HG03066 (cell line): ENCODE results near the gene SH3TC1.

Experiments
- ATAC-seq: cut with Tn5 transposase; IDR thresholded peaks from one replicate; pipeline ENCODE4 v1.9.1; 2021; ENCODE audit warnings: low read depth; ENCODE audit not compliant: unreplicated experiment

SH3TC1 gene

DNA sequence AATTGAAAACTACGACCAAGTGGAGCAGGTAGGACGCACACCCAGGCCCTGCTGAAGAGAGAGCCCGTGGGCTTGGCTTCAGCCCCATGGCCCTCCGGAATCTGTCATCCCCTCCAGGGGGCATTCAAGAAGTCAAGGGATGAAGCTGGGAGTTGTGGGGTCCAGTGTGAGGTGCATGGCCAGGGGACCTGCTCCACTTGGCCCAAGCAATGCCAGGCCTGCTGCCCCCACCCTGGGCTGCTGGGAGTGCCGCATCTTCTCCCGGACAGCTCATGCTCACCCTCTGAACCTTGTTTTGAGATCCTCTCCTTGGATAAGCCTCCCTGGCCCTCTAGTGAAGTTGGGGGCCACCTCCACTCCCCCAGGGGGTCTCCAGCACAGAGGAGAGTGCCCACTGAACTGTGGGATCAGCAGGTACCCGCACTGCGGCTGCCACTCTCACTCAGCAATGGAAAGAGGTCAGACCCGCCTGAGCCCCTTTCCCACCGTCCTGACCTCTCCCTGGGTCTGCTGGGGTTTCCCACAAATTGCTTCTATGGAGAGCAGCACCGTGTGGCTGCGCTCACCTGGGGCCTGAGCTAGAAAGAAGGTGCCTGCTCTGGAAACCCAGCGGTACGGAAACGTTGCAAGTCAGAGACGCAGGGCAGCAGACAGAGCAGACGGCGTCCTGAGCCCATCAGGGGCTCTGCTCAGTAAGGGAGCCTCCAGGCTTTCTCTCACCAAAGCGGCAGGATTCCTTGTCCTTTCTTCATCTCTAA lies 35.5 kb upstream of the SH3TC1 start:
- no peak for ATAC-seq

DNA sequence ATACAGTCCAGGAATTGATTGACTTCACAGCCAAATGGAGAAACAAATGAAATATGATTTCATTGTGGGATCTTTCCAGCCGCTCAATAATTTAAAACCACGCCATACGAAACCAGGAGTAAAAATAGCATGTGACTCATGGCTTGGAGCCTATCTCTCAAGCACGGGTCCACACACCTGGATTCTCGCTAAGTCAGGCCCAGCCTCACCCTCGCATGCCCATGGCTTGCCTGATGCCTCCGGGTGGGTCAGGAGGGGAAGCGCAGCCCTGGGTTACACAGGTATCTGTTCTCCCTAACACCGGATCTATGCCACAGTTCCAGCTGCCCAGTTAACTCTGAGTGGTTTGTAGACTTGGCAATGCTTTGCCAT lies 34.9 kb upstream of the SH3TC1 start:
- ATAC-seq = no peak

DNA sequence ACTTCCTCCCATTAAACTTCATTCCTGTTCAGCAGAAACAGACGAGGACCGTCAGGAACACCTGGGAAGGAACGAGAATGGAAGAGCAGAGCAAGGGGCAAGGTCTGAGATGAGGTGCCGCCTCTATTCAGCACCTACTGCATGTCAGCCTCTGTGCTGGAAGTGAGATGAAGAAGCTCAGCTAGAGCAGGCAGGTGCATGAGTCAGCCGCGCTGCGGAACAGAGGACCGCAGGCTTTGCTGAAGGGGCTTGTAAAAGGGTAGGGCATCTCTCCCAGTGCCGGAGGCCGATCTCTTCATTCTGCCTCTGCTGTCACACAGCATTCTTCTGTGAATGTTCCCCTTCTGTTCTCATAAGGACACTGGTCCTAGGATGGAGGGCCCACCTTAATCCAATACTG lies 34.4 kb upstream of the SH3TC1 start:
- ATAC-seq = no peak

DNA sequence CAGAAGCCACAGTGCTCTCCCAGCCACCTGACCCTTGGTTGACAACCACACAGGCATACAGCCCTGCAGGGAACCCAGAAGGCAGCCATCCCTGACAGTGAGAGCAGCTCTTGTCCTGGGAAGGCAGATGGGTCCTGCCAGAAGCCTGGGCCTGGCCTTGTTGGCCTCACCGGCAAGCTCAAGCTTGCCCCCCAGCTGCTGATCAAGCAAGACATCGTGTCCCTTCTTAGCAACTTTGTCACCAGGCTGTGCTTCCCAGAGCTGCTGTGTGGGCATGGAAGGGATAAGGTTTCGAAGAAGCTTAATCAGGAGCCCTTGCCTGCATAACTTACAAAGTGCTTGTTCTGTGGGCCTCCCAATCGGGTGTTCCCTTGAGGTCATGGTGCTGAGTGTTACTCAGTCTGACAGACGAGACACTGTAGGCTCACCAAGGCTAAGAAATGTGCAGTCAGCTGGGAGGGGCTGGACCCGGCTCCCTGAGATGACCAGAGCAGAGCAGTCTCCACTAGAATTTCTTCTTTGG lies 33.7 kb upstream of the SH3TC1 start:
- no peak for ATAC-seq

DNA sequence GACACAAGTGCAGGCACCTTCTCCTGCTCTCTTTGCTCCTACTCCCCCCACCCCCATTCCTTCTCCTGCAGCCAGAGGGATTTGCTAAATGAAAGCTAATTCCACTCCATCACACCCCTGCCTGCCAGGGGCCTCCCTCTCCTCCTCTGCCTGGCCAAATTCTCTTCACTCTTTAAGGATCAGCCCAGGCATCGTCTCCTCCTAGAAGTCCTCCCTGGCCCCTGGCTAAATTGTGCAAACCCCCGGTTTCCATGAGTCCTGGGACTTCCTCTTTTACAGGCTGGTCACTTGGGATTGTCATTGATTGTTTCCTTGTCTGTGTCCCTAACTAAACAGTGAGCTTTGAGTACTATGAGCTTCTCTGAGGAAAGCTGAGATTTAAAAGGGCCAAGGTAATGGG lies 31.8 kb upstream of the SH3TC1 start:
- ATAC-seq = no peak

DNA sequence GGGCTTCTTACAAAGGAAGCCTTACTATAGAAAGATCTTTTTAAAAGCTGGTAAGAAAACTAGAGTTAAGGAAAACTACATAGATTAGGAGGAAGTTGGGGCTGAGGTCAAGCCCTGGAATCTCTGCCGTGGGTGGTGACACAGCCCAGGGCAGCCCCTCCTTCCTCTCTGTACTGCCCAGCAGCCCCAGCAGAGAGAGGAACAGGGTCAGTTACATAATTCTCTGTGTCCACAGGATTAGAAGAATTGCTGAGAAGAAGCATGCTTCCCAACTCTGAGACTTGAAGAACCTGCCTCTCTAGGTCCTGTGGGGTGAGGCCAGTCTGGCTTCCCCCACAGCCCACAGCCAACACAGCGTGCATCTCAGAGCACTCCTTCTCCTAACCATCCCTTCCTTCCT lies 31.3 kb upstream of the SH3TC1 start:
- ATAC-seq = no peak

DNA sequence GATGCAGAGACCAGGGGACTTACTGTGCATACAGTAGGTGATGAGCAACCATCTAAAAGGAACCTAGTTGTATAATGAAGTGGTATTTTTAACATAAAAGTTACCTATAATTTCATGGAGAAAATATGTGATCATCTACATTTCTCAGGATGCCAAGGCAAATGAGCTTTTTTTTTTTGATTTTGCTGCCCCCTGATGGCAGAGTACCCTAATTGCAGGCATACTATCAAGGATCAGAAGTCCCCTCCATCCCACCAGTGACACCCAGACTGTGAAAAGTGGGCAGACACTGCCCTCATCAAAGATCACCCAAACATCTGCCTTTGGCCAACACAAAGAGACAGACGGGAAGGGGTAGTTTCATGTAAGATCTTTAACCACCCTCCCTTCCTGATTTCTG lies 30.9 kb upstream of the SH3TC1 start:
- no peak for ATAC-seq

DNA sequence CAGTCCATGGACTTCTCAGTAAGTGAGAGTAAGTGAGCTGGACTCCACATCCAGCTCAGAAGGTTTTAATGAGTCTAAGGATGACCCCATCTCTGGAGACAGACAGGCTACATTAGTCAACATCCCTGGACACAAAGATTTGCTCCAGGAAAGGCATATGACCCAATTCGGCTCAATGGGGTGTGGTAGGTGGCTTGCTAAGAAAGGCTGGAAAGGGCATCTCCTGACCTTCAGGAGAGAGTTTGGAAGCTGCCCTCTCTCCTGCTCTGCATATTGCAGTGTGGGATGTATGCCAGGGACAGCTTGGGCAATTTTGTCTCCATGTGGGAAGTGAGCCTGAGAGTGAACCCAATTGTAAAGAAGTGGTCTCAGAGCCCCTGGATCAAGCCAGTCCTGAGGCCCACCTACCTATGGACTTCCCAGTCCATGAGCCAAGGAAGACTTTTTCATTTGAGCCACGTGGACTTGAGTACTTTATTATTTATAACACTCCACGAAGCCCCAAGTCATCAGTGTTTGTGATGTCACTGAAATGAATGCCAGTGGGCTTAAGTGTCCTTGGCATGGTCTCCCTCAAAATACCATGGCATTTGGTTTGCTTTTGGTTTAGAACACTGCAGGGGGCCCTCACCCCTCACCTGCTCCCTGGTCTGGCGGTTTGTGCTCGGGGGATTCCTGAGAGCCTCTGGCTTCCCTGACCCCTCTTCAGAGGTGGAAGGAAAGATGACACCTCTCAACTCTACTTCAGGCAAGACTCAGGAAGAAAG lies 30.1 kb upstream of the SH3TC1 start:
- no peak for ATAC-seq

DNA sequence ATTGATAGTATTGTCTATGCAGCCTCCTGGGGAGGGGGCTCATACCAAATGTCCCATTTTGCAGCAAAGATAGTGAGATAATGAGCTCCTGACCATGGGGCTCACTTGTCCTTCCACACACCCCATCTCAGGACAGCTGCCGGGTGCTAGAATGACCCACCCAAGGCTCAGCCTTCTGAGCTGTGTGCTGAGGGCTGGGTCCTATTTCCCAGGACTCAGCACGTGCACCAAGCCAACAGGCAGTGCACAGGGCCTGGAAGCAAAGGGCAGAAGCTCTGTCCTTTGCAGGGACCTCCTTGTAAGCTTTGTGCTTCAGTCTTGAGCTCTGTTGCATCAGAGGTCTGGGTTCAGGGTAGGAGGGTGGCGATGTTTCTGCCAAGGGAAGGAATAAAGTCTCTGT lies 29.3 kb upstream of the SH3TC1 start:
- ATAC-seq = no peak

DNA sequence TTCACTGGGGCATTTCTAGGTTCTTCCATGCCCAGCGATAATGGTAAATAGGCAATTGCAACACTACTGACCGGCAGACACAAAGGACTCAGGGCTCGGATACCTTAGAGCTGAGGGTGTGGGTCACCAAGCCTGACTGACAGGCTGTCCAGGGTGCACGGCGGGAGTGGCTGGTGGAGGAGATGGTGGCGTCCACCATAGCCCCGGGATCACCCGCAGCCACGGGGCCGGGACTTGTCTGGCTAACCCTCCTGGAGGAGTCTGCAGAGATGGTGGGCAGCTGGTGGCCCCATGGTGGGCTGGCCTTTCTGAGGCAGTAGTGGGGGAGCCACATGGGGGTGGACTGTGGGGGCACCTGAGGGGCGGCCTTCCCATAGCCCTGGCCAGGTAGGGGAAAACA lies 28.7 kb upstream of the SH3TC1 start:
- ATAC-seq = no peak

DNA sequence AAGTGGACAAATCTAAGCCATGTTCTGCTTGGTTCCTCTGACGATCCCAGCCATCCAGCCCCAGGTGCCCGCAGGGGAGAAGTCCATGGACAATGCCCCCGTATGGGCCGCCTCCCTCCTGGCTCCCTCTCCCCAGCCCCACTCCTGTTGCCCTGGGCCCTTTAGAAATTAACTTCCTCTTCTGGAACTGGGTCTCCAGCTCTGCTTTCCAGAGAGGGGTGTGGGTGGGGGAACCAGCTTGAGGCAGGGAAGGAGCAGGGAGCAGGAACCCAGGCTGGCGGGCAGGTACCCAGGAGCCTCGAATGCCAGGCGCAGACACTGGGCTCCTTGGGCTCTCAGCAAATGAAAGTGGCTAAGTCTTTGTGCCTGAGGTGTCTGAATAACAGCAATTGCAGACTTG lies 27.8 kb upstream of the SH3TC1 start:
- no peak for ATAC-seq

DNA sequence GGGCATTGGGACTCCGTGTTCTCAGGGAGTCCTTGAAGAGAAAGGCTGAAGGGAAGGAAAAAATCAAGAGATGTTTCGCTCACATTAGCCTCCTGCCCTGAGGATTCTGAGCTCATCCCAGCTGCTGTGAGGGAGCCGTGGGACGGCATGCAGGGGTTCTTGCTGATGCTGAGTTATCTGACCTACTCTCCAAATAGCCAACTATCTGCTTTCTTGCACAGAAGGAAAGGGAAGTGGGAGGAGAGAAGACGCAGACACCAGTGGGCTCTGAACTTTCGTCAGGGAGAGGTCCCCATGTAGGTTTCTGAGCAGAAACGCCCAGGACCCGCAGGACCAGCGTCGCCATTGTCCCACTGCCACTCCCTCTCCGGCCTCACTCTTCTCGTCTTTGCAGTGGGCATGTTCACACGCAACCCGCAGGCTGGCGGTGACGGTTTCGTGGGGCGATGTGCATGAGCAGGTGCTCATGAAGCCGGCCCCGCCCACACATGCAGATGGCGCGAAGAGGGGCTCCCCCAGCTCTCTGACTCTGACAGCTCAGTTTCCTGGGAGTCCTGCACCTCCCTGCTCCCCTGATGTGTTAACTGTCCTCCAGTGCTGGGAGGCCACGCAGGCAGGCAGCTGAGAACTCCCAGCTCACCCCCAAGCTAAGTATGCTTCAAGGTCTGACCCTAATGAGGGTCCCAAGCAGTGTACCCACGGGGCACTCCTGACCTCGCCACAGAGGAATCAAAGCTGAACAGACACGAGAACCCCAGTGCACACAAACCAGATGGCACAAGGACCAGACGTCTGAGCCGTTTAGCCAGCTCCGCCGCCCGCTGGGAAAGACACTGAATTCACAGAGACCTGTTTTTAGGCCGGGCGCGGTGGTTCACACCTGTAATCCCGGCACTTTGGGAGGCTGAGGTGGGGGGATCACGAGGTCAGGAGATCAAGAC lies 26.8 kb upstream of the SH3TC1 start:
- peak; percentile 66 for ATAC-seq

DNA sequence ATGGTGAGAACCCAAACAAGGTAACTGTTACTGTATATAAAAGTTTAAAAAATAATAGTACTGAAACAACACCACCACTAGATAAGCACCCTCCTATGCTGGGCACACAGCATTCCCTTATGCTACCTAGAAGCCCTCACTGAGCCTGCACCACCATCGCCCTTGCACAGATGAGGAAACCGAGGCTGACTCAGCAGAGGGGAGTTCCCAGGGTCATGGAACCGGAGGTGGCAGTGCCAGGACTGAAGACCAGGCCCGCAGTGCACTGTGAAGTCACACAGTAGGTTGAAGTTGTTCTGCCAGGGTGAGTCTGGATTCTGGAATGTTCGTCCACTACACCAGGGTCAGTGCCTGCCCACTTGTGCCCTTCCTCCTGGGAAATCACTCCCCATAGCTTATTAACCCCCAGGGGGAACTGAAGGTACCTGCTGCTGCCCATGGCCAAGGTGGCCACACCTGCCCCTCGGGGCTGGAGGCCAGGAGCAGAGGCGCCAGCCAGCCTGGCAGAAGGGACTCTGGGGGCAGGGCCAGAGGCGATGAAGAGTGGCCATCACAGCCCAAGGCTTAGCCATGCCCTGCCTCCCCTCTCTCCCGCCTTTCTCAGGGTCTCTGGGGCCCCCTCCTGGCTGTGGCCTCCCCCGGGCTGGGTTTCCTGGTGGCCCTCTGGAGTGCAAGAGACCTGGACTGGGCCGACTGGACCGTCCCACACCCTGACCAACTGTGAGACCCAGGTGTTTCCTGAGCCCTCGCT lies 25.4 kb upstream of the SH3TC1 start:
- ATAC-seq = no peak

DNA sequence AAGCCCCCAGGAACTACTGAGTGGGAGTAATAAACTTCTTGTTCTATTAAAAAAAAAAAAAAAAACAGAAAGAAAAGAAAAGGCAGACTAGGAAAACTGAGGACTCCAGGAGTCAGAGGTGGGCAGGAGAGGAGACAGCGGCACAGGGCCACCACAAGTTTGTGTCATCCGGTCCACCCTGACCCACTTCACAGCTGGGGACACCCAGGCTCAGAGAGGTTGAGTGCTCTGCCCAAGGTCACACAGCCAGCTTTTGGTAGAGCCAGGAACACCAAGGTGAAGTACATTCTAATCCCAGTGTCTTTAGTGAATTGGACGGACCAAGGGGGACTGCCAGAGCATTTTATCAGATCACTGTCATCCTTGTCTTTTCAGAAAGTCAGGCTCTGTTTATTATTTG lies 24.1 kb upstream of the SH3TC1 start:
- no peak for ATAC-seq

DNA sequence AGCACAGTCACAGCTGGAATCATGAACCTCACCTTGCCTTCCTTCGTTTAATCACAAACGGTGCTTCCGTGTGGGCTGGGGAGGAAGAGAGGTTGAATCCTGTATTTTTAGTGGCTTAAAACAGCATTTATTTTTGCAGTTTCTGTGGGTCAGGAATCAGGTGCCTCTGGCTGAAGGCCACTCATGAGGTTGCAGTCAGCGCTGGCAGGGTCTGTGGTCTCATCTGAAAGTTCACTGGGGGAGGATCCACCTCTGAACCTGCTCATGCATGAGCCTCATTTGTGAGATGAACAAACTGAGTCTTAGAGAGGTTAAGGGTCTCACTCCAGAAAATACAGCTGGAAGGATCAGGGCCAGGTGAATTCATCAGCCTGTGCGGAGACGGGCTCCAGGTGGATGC lies 23.4 kb upstream of the SH3TC1 start:
- no peak for ATAC-seq

DNA sequence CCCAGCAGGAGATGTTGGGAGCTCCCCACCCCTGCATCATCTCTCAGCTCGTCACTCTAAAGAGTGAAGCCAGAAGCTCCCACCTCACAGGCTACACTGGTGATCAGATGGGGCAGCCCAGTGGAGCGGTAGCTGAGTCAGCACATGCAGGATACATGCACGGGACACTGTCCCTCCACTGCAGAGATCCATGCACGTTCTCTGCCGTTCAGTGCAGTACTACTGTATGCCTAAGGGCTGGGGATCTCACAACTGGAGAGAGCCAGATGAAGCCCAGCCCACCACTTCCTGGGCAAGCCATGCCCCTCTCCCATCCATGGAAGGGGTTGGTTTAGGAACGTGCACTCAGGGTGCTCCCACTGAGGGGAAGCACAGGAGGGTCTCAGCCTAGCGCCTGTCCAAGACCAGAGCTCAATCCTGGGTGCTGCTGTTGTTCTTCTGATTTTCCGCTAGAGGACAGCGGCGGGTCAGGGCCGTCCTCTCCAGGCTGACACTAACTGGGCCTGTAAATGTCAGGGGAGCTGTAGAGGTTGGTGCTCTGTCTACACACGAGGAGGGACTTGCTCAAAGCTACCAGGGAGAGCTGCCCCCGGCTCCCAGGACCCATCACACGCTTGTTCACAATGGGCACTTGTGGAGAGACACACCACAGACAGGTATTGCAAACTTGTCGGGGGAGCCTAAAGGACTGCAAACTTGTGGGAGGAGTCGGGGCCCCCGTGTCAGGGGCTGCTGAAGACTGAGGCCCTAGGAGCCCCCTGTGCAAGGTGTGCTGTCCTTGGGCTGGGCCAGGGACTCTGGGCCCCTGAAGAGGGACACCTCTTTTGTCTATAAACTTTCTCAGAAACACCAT lies 22.3 kb upstream of the SH3TC1 start:
- peak; percentile 76 for ATAC-seq

DNA sequence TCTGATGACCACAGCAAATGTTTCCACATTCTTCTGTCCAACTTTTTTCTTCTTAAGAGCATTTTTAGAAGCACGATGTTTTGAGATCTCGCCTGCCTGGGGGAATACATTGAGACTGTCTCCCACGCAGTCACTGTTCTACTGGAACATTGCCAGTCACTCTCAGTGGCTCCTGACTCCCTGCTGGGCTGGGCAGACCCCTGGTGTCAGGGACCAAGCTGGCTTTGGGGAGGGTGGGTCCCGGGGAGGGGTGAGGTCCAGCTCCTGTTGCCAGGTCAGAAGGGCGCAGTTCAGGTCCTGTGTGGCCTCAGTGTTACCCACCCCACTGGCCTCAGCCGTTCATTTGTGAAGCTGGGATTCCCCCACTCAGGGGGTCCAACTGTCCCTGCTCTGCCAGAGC lies 21.5 kb upstream of the SH3TC1 start:
- no peak for ATAC-seq

DNA sequence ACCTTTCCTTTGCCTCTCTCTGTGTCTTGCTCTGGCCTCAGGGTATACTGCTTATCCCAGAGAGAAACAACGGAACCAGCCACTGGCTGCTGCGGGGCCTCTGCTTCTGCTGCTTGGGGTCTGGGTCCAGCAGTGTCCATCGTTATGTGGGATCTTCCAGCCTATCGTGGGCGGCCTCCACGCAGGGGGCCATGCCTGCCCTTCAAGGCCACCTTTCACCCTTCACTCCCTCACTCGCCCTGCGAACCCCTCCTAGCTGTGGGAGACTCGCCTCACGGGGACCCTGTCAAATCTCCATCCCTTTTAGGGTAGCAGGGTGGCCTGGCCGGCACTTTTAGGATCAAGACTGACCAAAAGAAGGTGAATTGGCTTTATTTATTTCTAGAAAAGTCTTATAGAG lies 21.1 kb upstream of the SH3TC1 start:
- no peak for ATAC-seq

DNA sequence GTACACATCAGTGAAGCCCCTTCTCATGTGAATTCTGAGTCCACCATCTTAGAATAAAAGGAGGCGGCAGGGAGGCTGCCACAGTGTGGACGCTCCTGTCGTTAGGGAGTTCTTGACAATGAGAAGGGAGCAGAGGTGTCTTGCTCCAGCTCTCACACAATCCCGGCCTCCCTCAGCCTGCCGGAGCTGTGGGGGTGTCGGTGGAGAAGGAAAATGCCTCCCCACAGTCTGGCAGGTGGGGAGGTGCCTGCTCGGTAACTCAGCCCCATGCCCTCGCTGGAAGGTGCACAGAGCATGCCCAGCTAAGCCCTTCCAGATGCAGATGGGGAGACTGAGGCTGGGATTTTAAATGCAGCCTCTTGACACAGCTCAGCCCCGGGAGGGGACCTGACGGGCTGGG lies 20.0 kb upstream of the SH3TC1 start:
- no peak for ATAC-seq
